Stomach (tissue), 4 donors: ENCODE data around the gene CNTNAP3.
"Not testable (repeated sequence)": the region's sequence is repeated elsewhere in the genome, so short reads cannot be mapped to it uniquely, and the experiment has no call there.

Experiments used
- EP300 ChIP-seq: sonication (generic); formaldehyde crosslinking; IDR thresholded peaks from one replicate; pipeline ENCODE4 v1.6.1; 2017; ENCODE audit warnings: antibody characterized with exemption
- POLR2A ChIP-seq, 4 donors: fragments of 450-650 bp; IDR thresholded peaks; one replicate each; pipeline ENCODE4 v1.6.1; 2016; ENCODE audit warnings: antibody characterized with exemption in 4 of 4, control low read depth in 2 of 4, mild to moderate bottlenecking in 1 of 4, moderate library complexity in 1 of 4
- POLR2AphosphoS5 ChIP-seq, 3 donors: sonication (generic); formaldehyde crosslinking; IDR thresholded peaks; one replicate each; pipeline ENCODE4 v1.6.1; 2016; ENCODE audit warnings: antibody characterized with exemption in 3 of 3
- TF ChIP-seq, protein P1 (sequence below), 7 experiments: fragments of 450-650 bp in 4 of 7; fragments of 200-600 bp in 3 of 7; sonication (generic) in 3 of 7; IDR thresholded peaks; one replicate each; pipeline ENCODE4 v1.5.1; 2016 to 2019; ENCODE audit warnings: antibody characterized with exemption in 7 of 7, control low read depth in 2 of 7, mild to moderate bottlenecking in 1 of 7

DNA sequence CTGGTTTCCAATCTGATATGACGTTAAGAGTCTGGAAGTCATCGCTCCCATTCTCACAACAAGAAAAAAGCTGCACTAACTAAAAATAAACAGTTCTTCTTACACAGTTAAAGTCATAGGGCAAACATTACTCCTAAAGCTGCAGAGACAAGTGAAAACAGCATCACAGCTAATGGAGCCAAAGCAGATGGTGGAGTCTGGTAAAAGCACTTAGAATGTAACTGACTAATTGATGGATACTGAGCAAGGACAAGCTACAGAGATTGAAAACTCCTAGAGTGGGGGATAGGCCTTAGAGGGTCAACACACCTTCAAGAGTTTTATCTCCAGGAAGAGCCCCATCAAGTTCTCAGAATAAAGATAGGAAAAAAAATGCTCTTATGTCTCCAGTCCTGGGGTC, 166.6 kb downstream of the CNTNAP3 start:
- TF ChIP-seq, protein P1, sequence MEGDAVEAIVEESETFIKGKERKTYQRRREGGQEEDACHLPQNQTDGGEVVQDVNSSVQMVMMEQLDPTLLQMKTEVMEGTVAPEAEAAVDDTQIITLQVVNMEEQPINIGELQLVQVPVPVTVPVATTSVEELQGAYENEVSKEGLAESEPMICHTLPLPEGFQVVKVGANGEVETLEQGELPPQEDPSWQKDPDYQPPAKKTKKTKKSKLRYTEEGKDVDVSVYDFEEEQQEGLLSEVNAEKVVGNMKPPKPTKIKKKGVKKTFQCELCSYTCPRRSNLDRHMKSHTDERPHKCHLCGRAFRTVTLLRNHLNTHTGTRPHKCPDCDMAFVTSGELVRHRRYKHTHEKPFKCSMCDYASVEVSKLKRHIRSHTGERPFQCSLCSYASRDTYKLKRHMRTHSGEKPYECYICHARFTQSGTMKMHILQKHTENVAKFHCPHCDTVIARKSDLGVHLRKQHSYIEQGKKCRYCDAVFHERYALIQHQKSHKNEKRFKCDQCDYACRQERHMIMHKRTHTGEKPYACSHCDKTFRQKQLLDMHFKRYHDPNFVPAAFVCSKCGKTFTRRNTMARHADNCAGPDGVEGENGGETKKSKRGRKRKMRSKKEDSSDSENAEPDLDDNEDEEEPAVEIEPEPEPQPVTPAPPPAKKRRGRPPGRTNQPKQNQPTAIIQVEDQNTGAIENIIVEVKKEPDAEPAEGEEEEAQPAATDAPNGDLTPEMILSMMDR (IDR thresholded peaks at IDR 0.05), result not testable (repeated sequence)
- not testable (repeated sequence) for TF ChIP-seq POLR2AphosphoS5 (IDR thresholded peaks at IDR 0.05); POLR2A (IDR thresholded peaks at IDR 0.05); EP300
